HG02943 (cell line): ENCODE results near the gene CCDC39.
"Not testable (repeated sequence)": the region's sequence is repeated elsewhere in the genome, so short reads cannot be mapped to it uniquely, and the experiment has no call there.

ENCODE experiments used
- ATAC-seq: cut with Tn5 transposase; IDR thresholded peaks from one replicate; pipeline ENCODE4 v1.9.1; 2021; ENCODE audit warnings: mild to moderate bottlenecking, low read depth, moderate library complexity; ENCODE audit not compliant: unreplicated experiment

The CCDC39 gene

GRCh38 chr3:180626844-180627243 is 52.4 kb downstream of the CCDC39 start:
- peak; percentile 88 for ATAC-seq

- no peak for ATAC-seq
Observed at GRCh38 chr3:180624714-180625113, 54.6 kb downstream of the CCDC39 start.

- no peak for ATAC-seq
Observed at GRCh38 chr3:180619723-180620122, 59.6 kb downstream of the CCDC39 start.

GRCh38 chr3:180618563-180618962 is 60.7 kb downstream of the CCDC39 start:
- not testable (repeated sequence) for ATAC-seq

- ATAC-seq, result no peak
Observed at GRCh38 chr3:180617049-180617448, 62.2 kb downstream of the CCDC39 start.

- no peak for ATAC-seq
Observed at GRCh38 chr3:180615954-180616353, 63.3 kb downstream of the CCDC39 start.

GRCh38 chr3:180612364-180612763 is 66.9 kb downstream of the CCDC39 start:
- no peak for ATAC-seq

GRCh38 chr3:180611006-180611405 is 68.3 kb downstream of the CCDC39 start:
- no peak for ATAC-seq

- peak; percentile 96 for ATAC-seq
Observed at GRCh38 chr3:180601688-180602666, 77.3 kb downstream of the CCDC39 start, which contains the start of gene TTC14. TTC14 (plus strand) TSS chr3:180602163; CDS start chr3:180602262, 99 bp downstream.

GRCh38 chr3:180600473-180600872 is 78.8 kb downstream of the CCDC39 start:
- ATAC-seq, result no peak

GRCh38 chr3:180595559-180595935 is 83.7 kb downstream of the CCDC39 start:
- no peak for ATAC-seq

- peak; percentile 64 for ATAC-seq
Observed at GRCh38 chr3:180594631-180595558, 84.4 kb downstream of the CCDC39 start.

GRCh38 chr3:180593631-180594030 is 85.7 kb downstream of the CCDC39 start:
- not testable (repeated sequence) for ATAC-seq

GRCh38 chr3:180590396-180590795 is 88.9 kb downstream of the CCDC39 start:
- no peak for ATAC-seq

GRCh38 chr3:180580934-180581333 is 98.4 kb downstream of the CCDC39 start:
- ATAC-seq, result no peak

- ATAC-seq, result no peak
Observed at GRCh38 chr3:180575571-180575970, 103.7 kb downstream of the CCDC39 start.

GRCh38 chr3:180571831-180572598 is 107.3 kb downstream of the CCDC39 start:
- ATAC-seq, result no peak

GRCh38 chr3:180570238-180570637 is 109.1 kb downstream of the CCDC39 start:
- no peak for ATAC-seq

- no peak for ATAC-seq
Observed at GRCh38 chr3:180564676-180565075, 114.6 kb downstream of the CCDC39 start.
